Measurements from ENCODE around the gene AAGAB.
A peak's percentile ranks its signal among the peaks of the same experiment; 100 is the strongest.

The AAGAB gene

DNA sequence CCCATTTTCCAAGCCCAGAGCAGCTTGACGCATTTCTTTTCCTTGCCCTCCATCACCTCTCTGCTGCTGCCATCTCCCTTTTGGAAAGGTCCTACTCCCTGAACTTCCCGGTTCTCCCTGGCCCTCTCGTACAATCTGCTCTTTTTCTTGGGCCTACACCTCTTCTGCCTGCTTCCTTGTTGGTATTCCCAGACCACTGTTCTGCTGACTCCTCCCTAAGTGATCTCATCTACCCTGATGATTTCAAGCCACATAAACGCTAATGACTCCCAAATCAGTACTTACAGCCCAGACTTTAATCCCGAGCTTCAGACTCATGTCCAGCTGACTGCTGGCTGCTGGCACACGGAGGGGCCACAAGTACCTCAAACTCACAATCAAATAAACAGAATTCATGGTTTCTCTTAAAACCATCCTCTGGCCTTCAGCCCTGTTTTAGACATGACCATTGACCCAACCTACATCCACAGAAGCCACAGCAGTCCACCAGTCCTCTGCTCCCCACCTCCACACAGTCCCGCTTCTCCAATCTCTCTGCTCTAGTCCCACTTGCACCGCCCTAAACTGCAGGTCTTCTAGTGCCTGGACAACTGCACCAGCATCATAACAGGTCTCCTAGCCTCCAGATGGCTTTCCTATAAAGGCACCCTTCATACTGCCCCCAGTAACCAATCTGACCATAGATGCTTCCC lies 57.6 kb downstream of the AAGAB start (continued):
- no peak for TF ChIP-seq ZNF473 (tag by site-specific recombination; IDR thresholded peaks at IDR 0.05)
- peak; percentile 76 for TF ChIP-seq ZEB2 (tag by site-specific recombination; IDR thresholded peaks at IDR 0.05)
- no peak for TF ChIP-seq ZBTB20 (tag by site-specific recombination; IDR thresholded peaks at IDR 0.05)
- no peak for TF ChIP-seq ZBTB49 (tag by site-specific recombination; IDR thresholded peaks at IDR 0.05; ENCODE audit: low read depth)
- TF ChIP-seq ZNF211 (tag by site-specific recombination; IDR thresholded peaks at IDR 0.05; ENCODE audit: low read depth) = no peak
- no peak for TF ChIP-seq ZNF510 (tag by site-specific recombination; IDR thresholded peaks at IDR 0.05; ENCODE audit: insufficient replicate concordance)
- no peak for TF ChIP-seq ZNF558 (tag by site-specific recombination; IDR thresholded peaks at IDR 0.05)
- no peak for TF ChIP-seq ZNF26 (tag by site-specific recombination; IDR thresholded peaks at IDR 0.05)
- TF ChIP-seq ZNF585B (tag by site-specific recombination; IDR thresholded peaks at IDR 0.05) = no peak
- TF ChIP-seq ZNF768 (tag by site-specific recombination; IDR thresholded peaks at IDR 0.05) = no peak
- TF ChIP-seq ZNF214 (tag by site-specific recombination; IDR thresholded peaks at IDR 0.05; ENCODE audit: borderline replicate concordance) = no peak
- TF ChIP-seq ZNF239 (tag by site-specific recombination; IDR thresholded peaks at IDR 0.05) = no peak
- peak; percentile 78 for TF ChIP-seq OSR2 (tag by site-specific recombination; IDR thresholded peaks at IDR 0.05)
- TF ChIP-seq ZNF621 (tag by site-specific recombination; IDR thresholded peaks at IDR 0.05) = no peak
- TF ChIP-seq, protein P1, sequence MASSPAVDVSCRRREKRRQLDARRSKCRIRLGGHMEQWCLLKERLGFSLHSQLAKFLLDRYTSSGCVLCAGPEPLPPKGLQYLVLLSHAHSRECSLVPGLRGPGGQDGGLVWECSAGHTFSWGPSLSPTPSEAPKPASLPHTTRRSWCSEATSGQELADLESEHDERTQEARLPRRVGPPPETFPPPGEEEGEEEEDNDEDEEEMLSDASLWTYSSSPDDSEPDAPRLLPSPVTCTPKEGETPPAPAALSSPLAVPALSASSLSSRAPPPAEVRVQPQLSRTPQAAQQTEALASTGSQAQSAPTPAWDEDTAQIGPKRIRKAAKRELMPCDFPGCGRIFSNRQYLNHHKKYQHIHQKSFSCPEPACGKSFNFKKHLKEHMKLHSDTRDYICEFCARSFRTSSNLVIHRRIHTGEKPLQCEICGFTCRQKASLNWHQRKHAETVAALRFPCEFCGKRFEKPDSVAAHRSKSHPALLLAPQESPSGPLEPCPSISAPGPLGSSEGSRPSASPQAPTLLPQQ (tag by site-specific recombination; IDR thresholded peaks at IDR 0.05) = peak; percentile 63; the same call in 1 of the 2 replicates
- no peak for TF ChIP-seq ZNF416 (tag by site-specific recombination; IDR thresholded peaks at IDR 0.05)
- no peak for TF ChIP-seq ZNF175 (tag by site-specific recombination; IDR thresholded peaks at IDR 0.05)
- TF ChIP-seq ZNF202 (tag by site-specific recombination; IDR thresholded peaks at IDR 0.05; ENCODE audit: borderline replicate concordance) = no peak
- no peak for TF ChIP-seq GLI2 (tag by site-specific recombination; IDR thresholded peaks at IDR 0.05; ENCODE audit: borderline replicate concordance, low read depth)
- no peak for TF ChIP-seq ZNF792 (tag by site-specific recombination; IDR thresholded peaks at IDR 0.05)
- TF ChIP-seq ZNF561 (tag by site-specific recombination; IDR thresholded peaks at IDR 0.05; ENCODE audit: borderline replicate concordance) = no peak
- peak; percentile 68 for TF ChIP-seq ZNF366 (tag by site-specific recombination; conservative IDR thresholded peaks at IDR 0.05)
- TF ChIP-seq ZNF350 (tag by site-specific recombination; IDR thresholded peaks at IDR 0.05) = no peak
- TF ChIP-seq ZNF626 (tag by site-specific recombination; IDR thresholded peaks at IDR 0.05) = no peak
- no peak for TF ChIP-seq ZNF16 (tag by site-specific recombination; IDR thresholded peaks at IDR 0.05; ENCODE audit: low read depth)
- no peak for TF ChIP-seq ZNF664 (tag by site-specific recombination; IDR thresholded peaks at IDR 0.05)
- no peak for TF ChIP-seq ZNF19 (tag by site-specific recombination; IDR thresholded peaks at IDR 0.05; ENCODE audit: low read depth)
- peak; percentile 72; the same call in 1 of the 2 replicates for TF ChIP-seq BCL11A (tag by site-specific recombination; IDR thresholded peaks at IDR 0.05; ENCODE audit: low read depth)
- TF ChIP-seq, protein P2, sequence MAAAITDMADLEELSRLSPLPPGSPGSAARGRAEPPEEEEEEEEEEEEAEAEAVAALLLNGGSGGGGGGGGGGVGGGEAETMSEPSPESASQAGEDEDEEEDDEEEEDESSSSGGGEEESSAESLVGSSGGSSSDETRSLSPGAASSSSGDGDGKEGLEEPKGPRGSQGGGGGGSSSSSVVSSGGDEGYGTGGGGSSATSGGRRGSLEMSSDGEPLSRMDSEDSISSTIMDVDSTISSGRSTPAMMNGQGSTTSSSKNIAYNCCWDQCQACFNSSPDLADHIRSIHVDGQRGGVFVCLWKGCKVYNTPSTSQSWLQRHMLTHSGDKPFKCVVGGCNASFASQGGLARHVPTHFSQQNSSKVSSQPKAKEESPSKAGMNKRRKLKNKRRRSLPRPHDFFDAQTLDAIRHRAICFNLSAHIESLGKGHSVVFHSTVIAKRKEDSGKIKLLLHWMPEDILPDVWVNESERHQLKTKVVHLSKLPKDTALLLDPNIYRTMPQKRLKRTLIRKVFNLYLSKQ (tag by site-specific recombination; IDR thresholded peaks at IDR 0.05; ENCODE audit: borderline replicate concordance) = no peak
- TF ChIP-seq, protein P3, sequence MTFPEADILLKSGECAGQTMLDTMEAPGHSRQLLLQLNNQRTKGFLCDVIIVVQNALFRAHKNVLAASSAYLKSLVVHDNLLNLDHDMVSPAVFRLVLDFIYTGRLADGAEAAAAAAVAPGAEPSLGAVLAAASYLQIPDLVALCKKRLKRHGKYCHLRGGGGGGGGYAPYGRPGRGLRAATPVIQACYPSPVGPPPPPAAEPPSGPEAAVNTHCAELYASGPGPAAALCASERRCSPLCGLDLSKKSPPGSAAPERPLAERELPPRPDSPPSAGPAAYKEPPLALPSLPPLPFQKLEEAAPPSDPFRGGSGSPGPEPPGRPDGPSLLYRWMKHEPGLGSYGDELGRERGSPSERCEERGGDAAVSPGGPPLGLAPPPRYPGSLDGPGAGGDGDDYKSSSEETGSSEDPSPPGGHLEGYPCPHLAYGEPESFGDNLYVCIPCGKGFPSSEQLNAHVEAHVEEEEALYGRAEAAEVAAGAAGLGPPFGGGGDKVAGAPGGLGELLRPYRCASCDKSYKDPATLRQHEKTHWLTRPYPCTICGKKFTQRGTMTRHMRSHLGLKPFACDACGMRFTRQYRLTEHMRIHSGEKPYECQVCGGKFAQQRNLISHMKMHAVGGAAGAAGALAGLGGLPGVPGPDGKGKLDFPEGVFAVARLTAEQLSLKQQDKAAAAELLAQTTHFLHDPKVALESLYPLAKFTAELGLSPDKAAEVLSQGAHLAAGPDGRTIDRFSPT (tag by site-specific recombination; IDR thresholded peaks at IDR 0.05) = no peak; the same call in 1 of the 2 replicates
- no peak for TF ChIP-seq ZBTB8A (tag by site-specific recombination; IDR thresholded peaks at IDR 0.05)
- TF ChIP-seq KLF8 (tag by site-specific recombination; IDR thresholded peaks at IDR 0.05) = peak; percentile 58
